GM21447 (cell line): ENCODE results near the gene FAM131C.
"Not testable (repeated sequence)": the region's sequence is repeated elsewhere in the genome, so short reads cannot be mapped to it uniquely, and the experiment has no call there.

Source experiments
- ATAC-seq: cut with Tn5 transposase; IDR thresholded peaks from one replicate; pipeline ENCODE4 v1.9.1; 2021; ENCODE audit not compliant: unreplicated experiment

The FAM131C gene

DNA sequence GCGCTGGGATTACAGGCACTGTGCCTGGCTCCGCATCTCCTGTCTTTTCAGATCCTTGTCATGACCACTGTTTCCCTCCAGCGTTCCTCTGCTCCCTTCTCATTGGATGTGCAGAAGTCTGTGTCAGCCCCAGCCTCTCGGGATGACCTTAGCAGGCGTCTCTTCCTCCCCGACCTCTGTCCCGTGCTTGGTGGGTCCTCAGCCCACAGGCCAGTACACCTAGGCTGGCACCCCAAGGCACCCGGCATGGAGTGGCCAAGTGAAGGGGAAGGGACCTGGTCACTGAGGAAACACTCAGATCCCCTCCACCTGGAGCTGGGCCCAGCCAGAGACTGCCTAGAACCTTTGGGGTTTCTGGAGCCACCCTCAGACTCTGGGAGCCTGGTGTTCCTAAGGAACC, 32.3 kb downstream of the FAM131C start:
- ATAC-seq, result no peak

DNA sequence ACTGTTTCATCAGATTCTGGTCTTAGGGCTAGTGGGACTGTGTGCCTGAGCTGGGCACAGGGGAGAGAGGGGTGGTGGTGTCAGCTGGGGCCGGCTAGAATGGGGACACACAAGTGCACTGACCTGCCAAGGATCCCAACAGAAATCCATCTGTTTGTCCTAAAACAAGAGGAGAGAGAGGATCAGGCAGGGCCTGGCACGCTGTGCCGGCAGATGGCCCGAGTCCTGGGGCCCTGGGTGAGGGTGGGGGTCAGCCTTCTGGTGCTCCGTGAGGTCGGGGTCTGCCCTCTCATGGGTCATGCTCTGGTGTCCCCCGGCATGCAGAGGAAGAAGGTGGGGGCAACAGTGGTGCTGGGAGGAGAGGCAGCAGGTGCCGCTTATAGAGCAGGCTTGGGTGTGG, 33.6 kb downstream of the FAM131C start:
- not testable (repeated sequence) for ATAC-seq

DNA sequence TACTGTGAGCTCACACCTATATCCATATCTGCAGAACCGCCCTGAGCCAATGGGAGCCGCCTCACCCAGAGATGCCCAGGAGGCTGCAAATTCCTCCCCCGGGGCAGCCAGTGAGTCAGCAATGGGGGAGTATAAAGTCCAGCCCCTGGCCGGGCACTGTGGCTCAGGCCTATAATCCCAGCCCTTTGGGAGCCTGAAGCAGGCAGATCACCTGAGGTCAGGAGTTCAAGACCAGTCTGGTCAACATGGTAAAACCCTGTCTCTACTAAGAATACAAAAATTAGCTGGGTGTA, 34.9 kb downstream of the FAM131C start:
- no peak for ATAC-seq

DNA sequence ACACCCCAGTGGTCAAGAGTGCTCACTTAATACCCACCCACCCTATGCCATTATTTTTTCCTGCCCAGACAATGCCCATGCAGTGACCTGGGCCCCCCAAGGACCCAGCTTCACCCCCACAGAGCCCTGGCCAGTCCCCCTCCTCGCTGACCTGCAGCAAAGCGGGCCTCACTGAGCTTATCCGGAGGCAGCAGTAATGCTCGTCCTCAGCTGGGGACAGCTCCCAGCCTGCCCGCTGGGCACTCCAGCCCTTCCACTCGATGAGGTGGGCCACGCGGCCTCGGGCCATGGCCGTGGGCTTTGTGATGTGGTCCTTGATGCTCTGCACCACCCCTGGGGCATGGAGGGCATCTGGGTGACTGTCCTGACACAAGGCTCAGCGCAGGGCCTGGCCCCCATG, 37.0 kb downstream of the FAM131C start:
- not testable (repeated sequence) for ATAC-seq

DNA sequence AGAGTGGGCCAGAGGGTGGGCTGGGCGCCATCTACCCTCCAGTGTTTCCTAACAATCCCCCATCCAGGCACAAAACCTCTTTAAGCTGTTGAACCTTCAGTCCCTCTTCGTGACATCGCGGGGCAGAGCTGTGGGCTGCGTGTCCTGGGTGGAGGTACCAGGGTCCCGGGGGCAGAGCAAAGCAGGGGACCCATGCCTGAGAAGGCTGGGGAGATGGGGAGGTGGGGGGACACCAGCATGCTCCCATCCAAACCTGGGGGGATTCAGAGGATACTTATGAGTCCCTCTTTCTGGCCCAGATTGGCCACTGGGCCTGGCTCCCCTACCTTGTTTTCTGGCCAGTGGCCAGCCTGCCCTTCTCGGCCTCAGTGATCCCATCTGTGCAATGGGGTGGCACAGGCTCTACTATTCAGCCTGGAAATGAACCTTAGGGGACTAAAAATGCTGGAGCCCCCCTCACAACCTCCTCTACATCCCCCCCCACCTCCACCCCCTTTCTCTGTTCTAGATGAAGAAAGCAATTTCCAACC, 40.3 kb downstream of the FAM131C start:
- not testable (repeated sequence) for ATAC-seq

DNA sequence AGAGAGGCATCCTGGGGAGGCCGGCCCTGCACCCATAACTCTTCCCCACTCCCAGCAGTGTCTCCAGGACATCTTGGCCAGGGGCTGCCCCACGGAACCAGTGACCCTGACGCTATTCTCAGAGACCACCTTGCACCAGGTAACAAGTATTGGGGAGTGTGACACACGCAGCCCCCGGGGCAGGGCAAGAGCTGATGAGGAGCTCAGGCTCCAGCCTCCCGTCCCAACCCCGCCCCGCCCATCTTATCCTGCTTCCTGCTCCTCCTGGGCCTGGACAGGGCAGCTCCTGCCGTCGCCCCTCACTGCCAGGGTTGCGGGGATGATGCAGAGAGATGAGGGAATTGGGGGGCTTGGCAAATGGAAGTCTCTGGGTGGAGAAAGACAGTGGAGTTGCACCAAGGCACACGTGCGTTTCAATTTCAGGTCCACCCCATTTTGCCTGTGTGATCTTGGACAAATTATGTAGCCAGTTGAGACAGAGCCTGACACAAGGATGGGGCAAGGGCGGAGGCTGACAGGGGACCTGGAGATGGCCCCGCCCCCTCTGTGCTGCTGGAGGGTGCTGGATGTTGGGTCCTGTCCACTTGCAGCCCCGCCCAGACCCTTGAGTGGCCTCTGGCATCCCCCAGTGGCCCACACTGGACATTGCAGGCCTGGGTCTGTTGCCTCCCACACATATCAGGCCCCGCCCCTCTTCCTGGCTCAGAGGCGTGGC, 40.9 kb downstream of the FAM131C start:
- ATAC-seq, result no peak

DNA sequence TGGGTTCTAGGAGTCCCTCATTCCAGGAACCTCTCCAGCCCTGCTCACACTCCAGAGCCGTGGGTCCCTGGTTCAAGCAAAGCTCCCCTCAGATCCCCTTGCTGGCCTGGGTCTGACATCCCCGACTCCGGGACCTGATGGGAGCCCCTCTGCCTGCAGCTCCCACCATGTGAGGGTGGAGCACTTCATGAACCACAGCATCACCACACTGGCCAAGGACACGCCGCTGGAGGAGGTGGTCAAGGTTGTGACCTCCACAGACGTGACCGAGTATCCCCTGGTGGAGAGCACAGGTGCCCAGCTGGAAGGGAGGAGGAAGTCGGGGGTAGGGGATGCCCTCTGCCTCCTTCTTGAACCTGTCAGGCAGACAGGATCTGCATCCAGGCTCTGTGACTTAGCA, 41.9 kb downstream of the FAM131C start:
- ATAC-seq, result no peak

DNA sequence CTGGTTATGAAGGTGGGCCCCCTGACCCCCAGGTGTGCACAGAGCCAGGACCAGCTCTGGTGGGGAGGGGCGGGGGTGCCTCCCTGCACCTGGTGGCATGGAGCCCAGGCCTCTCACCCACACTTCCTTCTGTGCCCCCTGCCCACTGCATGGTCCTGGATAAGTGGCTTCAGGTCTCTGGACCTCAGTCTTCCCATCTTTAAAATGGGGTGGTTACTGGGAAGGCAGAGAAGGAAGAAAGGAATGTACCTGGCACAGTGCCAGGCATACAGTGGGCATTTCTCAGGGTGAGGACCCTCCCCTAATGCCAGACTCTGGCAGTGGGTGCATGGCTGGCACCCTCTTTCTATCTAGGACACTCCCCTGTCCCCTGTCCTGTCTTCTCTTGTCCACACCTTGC, 44.2 kb downstream of the FAM131C start:
- ATAC-seq, result no peak

DNA sequence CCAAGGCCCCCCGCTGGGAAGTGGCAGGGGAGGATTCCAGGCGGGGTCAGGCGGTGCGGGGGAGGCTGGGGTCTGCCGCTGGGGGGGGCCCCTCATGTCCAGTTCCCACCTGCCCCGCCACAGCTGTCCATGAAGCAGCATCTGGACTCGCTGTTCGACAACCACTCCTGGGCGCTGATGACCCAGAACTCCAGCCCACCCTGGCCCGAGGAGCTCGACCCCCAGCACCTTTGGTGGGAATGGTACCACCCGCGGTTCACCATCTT, 44.5 kb downstream of the FAM131C start:
- not testable (repeated sequence) for ATAC-seq

DNA sequence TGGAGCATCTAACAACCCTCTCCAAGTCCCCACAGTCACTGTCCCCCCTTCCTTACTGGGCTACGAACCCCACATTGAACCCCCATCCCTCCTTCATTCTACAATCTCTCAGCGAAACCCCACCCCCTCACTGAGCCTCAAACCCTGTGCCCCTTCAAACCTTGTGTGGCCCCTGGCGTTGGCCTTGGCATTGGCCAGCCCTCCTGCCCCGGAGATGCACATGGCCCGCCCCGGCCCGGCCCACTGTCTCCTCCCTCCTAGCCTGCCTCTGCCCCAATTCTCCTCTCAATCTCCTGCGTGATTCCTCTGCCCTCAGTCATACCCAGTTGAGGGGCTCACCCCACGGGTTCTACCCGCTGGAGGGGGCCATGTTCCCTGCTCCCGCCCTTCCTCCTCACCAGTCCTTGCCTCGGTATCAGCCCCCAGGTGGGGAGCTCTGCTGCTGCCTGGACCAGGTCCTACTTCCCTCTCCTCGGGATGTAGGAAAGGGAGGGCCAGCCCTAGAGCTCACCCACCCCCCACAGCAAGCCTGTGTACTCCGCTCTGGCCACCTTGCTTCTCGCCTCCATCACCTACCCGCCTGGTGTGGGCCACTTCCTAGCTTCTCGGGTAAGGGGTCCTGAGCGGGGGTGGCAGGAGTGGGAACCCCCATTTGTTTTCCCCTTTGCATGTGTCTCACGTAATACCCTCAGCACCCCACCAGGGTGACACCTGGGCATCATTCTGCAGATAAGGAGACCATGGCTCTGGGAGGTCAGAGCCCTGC, 45.0 kb downstream of the FAM131C start:
- no peak for ATAC-seq

DNA sequence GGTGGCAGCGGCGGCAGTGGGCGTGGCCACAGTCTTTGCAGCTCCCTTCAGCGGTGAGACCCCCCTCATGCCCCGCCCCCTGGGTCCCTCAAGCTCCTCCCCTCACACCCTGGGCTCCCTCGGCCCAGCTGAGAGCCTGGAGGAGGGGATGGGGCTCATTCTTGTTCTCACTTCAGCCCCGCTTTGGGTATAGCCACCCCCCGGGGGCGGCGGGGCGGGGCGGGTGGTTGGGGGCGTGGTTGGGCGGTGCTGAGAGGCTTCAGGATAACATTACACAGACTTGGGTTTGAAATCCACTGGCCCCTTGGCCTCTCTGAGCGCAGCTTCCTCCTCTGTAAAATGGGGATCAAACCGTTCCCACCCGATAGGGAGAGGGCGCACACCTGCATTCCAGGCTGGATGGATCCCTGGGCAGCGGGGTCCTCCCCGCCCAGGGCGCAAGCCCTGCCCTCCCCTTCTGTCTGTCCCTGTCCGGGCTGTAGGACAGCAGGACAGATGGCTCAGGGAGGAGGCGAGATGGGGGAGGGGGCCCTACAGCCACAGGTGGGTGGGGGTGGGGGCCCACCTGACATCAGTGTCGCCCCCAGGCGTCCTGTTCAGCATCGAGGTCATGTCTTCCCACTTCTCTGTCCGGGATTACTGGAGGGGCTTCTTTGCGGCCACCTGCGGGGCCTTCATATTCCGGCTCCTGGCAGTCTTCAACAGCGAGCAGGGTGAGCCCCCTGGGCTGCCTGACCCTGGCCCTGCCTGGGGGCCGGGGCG, 46.5 kb downstream of the FAM131C start:
- ATAC-seq, result no peak

DNA sequence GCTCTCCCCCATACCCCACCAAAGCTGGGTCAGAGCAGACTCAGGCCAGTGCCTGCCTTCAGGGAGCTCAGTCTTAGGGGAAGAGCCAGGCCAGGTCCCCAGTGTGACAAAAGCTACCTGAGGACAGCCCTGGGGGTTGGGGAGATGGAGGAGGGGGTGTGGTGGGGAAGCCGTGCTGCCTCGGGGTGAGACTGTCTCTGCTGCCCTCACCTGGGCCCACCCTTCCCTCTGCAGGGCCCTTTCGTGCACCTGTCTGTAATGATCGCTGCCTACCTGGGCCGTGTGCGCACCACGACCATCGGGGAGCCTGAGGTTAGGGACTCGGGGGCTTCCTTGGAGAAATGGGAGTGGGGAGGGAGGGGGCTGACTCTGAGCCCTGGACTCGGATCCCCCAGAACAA, 47.1 kb downstream of the FAM131C start:
- ATAC-seq, result not testable (repeated sequence)

DNA sequence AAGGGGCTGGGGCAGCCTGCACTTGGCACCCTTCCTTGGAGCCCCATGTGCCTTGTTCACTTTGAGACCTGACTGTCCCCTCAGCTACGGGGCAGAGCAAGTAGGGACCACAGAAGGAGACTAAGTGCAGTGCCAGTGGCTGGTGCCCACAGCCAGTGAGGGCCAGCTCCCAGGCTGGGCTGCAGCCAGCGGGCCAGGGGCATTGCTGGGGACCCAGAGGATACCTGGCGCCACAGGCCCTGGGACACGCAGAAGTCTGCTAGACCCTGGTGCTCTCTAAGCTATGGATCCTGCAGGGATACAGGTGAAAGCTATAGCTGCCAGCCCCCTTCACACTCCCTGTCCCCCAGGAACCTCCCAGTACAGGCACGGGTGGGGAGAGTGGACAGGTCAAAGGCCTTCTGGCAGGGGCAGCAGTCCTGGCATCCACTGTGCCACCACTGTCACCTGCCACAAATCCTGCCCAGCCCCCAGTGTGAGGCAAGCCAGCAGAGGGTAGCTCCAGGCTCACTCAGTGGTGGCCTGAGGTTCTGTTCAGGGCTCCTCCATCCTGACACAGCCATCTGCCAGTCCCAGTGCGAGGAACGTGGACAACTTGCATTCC, 50.3 kb downstream of the FAM131C start:
- ATAC-seq, result no peak

DNA sequence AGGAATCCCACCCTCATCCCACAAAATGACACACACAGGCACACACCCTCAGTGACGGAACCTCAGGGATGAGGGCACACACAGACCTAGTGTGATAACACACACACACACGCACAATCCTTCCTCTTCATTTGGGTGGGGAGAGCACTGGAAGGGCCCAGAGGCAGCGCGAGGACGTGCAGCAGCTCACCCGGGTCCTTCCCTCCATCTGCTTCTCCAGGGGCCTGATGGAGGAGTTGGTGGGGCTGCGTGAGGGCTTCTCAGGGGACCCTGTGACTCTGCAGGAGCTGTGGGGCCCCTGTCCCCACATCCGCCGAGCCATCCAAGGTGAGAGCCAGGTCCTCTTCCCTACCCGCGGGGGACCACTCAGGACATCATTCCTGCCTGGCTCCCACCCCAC, 51.1 kb downstream of the FAM131C start:
- no peak for ATAC-seq

DNA sequence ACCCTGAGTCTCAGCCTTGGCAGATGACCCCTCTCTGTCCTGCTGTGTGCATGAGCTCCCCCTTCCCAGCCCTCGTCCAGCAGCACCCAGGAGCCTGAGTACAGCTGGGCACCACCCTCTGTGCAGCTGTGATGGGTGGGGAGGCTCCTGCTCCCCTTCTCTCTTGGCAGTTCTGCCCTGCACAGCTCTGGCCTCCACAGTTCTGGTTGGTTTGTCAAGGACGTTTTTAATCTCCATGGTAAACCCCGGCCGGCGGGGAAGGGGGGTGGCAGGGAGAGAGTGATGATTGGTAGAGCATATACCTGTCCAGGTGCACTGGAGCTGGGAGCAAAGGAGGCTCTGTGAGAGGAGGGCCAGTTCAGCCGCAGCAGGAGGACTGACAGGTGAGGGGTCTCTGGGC, 51.8 kb downstream of the FAM131C start, which contains the start of gene CLCNKA:
Gene CLCNKA, plus strand, starts transcription at position 356 of the 400 bp plus-strand sequence. CDS start 584 bp downstream, outside the sequence.
- no peak for ATAC-seq

DNA sequence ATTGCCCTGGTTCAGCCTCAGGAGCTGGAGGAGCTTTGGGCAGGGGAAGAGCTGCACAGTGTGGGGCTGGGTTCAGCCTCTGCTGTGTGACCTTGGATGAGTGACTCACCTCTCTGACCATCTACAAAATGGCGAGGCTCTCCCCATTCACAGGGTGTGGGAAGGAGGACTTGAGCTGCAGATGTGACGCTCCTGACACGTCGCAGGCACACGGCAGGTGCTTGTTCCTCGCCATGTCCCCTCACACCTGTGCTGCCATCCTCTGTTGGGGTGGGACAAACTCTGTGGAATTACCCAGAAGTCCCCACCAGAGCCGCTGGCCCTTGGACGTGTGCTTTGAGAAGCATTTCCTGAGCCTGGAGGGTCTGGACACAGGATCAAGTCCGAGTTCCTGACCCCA, 52.6 kb downstream of the FAM131C start:
- ATAC-seq, result not testable (repeated sequence)

DNA sequence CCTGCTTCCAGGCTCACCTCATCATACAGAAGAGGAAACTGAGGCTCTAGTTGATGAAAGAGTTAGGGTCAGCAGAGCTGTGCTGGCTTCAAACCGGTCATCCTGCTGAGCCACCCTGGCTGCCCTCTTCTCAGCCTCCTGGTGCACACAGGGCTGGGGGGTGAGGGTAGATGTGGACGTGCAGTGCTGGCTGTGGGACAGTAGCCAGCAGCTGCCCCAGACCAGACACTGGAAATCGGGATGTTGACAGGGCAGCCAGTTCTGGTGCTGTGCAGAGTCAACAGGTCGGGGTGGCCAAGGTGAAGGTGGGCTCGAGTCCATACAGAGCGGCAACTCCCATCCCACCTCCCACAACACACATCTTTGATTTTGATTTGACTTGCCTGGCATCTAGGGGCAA, 53.1 kb downstream of the FAM131C start:
- ATAC-seq, result no peak

DNA sequence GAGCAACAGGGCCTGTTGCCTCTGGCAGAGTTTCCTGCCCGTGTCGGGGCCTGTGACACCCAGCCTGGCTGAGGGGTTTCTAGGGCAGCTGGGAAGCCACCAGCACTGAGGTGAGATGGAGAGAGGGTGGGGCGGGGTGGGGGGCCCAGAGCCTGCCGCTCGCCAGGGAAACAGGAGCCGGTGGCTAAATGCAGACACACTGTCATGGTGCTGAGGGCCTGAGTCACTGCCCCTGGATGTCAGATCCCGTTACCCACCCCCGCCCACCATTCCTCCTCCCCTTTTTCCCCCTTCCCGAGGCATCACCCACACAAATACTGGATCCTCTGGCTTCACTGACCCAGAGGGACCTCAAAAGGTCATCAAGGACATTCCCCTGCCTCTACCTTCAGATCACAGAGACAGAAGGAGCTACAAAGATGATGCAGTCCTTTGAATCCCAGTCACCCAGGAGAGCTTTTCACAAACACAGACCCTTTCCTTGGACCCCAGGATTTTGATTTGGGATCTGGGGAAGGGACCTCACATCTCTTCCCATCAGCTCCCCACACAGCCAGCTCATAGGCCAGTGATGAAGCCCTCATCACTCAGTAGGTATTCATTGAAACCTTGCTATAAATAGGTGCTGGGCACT, 53.7 kb downstream of the FAM131C start:
- no peak for ATAC-seq

DNA sequence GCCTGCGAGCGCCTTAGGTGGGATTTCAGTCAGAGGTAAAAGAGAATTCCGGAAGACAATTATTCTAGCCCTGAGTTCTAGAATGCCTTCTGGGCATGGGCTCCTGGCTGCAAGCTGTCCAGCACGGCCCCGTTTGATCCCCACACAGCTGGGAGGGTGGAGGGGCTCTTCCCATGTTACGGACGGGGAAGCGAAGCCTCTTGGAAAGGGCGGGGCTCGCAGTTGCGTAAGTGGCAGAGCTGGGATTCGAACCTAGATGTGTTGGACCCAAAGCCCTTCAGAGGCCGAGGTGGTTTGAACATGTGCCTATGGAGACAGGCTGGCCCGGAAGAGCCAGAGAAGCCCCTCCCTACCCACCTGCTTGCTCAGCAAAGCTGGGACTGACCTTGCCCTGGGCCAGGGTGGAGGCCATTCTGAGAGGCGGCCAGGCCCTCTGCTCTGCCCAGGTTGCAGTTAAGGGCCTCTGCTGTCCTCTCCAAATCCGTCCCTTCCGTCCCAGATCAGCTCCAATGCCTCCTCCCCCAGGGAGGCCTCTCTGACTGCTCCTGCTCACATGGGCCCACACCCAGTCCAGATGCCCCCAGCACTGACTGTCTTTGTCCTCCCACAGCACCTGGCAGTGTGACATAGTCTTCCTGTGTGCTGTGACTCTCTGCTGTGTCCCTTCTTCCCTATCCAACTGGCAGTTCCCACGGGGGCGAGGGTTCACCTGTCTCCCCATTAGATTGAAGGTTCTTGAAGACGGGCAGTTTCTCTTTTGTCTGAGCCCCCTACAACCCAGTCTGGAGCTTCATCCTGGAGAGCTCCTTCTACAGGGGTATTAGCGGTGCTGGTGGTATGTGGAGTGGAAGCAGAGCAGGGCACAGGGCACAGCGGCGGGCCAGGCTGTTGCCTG, 54.5 kb downstream of the FAM131C start:
- no peak for ATAC-seq

DNA sequence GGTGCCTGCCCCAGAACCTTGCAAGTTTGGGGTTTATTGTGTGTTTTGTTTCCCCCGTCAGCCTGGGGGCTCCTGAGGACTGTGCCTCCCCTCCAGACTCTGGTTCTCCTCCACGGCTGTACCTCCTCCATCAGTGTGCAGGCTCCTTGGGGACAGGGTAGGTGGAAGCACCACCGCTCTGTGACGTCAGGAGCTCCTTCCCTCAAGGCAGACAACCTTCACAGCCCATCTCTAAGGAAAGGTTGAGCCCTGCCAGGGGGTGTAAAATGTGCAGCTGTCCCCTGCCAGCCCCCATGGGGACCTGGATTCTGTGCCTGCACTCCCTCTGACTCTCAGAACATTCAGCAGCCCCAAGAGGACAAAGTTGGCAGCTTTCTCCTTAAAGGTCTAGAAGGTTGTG, 55.1 kb downstream of the FAM131C start:
- no peak for ATAC-seq
